Measurements from ENCODE around the gene CSMD2.

Gene CSMD2

DNA sequence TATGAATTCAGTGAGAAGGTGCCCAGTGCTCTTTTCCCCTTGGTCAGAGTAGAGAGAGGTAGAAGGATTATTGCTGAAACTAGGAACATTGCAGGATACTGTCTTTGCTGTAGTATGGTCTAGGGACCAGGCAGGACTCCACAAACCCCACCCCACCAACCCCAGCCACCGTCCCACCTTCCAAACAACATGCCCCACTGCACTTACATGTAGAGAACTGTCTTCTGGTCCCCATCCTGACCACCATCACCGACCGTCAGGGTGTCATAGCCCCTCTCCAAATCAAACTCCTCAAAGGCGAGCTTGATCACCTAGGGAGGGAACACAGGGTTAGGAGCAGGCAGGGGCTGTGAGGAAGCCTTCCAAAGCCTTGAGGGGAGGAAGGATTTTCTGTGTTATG is 372.8 kb downstream of the CSMD2 start:
- DNase-seq = no peak

DNA sequence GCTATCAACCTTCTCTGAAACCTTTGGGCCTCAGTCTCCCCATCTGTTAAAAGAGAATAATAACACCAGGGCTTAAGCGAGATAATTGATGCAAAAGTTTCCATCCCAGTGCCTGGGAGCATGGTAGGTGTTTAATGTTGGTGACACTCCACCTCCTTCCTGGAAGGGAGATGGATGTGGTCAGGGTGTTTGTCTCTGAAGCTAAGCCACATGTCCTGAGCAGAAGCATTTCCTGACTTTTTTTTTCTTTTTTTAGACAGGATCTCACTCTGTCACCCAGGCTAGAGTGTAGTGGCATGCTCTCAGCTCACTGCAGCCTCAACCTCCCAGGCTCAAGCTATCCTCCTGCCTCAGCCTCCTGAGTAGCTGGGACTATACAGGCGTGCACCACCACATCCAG is 373.8 kb downstream of the CSMD2 start:
- DNase-seq = peak; percentile 2

DNA sequence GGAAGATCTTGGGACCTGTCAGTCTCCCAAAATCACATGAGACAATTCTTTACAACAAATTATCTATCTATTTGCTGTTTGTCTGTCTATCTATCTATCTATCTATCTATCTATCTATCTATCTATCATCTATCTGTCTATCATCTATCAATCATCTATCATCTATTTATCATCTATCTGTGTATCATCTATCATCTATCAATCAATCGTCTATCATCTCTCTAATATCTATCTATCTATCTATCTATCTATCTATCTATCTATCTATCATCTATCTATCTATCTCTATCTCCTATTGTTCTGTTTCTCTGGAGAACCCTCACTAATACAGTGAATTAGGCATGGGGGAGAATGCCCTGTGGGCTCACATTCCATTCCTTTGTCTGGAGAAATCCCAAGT is 374.5 kb downstream of the CSMD2 start:
- no peak for DNase-seq

- DNase-seq = no peak
Measured at GRCh38 chr1:33784876-33785275, 380.2 kb downstream of the CSMD2 start.

- no peak for DNase-seq
Measured at GRCh38 chr1:33782776-33783175, 382.3 kb downstream of the CSMD2 start.

DNA sequence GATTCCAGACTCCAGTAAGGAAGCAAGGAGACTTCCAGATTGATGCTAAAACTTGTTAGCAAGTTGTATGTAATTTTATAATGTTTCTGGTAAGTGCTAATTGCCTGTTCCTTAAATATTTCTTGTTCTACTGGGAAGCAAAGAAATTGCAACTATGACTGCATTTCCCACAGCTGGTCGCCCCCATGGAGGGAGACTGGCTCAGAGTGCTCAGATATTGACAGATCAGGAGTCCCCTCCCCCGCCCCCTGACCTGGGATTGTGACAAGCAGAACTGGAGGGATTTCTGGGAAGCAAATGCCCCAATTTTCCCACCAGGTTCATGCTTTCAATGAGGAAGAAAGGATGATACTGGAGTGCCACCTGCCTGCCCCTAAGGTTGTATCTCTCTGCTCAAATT is 383.4 kb downstream of the CSMD2 start:
- DNase-seq = no peak

DNA sequence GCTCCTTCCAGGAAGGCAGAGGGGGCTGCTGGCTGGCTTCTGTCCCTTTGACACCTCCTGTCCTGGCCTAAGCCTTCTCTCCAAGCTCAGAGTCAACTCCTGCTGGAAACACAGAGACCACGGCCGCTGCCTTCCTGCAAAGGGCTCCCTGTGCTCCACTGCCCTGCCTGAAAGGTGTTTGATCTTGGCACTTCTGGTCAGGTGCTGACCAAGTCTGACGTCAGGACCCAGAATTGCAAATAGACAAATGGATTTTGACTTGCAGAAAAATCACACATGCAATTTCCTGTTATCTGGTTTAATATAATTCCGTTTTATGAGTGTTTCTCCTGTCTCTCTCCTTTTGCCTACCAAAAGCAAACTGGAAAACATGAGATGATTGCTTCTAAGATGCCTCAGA is 387.7 kb downstream of the CSMD2 start:
- DNase-seq = no peak

- no peak for DNase-seq
Measured at GRCh38 chr1:33768821-33769220, 396.2 kb downstream of the CSMD2 start.

DNA sequence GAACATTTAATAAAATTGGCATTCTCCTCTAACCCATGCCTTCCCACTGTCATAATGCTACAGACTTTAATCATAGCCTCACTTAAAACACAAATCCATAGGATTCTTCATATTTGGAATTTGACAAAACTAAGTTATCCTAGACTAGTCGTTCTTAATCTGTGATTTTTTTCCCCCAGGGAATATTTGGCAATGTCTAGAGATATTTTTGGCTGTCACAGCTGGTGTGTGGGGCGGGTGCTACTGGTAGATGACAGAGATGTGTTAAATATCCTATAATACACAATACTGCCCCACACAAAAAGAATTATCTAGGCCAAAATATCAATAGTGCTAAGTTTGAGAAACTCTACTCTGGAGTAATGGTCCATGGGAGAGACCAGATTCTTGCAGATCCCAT is 396.9 kb downstream of the CSMD2 start:
- DNase-seq = no peak

- no peak for DNase-seq
Measured at GRCh38 chr1:33764149-33764548, 400.9 kb downstream of the CSMD2 start.

DNA sequence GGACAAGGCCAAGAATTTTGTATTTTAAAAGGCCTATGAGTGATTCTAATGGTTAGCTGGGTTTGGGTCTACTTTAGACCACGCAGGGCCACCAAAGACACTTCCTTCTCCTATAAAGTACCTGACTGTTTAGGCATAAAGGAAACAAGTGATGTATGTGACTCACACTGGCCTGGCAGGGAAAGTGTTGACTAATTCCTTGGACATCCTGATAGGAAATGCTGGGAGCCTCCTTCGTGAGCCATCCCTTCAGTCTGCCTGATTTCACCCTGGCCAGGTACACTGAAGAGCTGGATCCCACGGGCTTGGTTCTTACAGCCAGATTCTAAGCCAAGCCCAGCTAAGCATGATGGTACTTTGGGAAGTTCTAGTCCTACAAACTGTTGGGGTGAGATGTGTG is 401.6 kb downstream of the CSMD2 start:
- DNase-seq = no peak

GRCh38 chr1:33762962-33763361 is 402.1 kb downstream of the CSMD2 start:
- no peak for DNase-seq

DNA sequence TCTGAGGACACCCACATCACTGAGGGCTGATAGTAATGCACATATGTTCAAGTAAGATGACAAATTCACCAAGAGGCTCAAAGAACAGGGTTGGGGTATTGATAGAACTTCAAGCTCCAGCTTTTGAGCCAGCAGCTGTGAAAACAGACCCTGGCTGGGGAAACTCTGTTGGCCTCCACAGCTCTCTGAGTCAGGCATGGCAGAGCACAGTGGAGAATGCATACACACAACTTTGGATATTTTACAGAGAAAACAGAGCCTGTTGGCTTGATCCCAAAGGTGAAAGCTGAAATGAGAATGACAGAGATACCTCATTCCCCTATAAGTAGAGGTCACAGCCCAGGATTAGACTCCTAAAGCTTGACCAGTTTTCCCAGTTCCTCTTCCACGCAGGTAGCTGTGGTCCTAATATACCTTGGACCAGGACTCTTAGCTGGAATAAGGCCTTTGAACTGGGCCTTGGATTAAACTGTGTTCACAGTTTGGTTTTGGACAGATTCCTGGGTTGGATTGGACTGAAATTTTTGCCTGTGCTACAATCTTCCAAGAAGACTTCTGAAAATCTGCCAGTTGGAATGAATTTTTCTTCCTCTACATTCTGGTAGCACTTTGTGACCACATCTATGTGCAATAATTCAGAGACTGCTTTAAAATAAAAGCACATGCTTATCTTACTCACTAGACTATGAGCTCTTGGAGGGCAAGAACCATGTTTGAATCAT is 402.8 kb downstream of the CSMD2 start:
- DNase-seq = no peak

- no peak for DNase-seq
Measured at GRCh38 chr1:33758698-33759097, 406.3 kb downstream of the CSMD2 start.

DNA sequence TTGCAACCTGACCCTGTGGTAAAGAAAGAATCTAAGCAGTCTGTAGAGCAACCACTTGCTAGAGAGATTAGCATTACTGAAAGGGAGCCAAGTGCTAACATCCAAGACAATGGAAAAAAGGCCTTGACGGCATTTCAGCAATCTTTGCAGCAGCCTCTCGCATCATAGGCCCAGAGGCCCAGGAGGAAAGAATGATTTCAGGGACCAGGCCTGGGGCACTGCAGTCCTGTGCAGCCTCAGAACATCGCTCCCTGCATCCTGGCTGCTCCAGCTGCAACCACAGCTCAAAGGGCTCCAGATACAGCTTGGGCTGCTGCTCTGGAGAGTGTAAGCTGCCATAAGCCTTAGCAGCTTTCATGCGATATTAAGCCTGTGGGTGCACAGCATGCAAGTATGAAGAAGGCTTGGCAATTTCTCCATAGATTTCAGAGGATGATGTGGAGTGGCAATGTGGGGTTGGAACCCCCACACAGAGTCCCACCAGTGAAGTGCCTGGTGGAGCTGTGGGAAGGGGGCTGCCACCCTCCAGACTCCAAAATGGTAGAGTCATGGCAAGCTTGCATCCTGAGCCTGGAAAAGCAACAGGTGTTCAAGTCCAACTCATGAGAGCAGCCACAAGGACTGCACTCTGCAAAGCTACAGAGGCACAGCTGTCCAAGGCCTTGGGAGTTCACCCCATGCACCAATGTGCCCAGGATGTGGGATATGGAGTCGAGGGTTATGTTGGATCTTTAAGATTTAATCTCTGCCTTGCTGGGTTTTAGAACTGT is 411.8 kb downstream of the CSMD2 start:
- DNase-seq = no peak

- DNase-seq = no peak
Measured at GRCh38 chr1:33745942-33746341, 419.1 kb downstream of the CSMD2 start.

- DNase-seq = no peak
Measured at GRCh38 chr1:33743221-33743998, 421.6 kb downstream of the CSMD2 start.

GRCh38 chr1:33742663-33743062 is 422.4 kb downstream of the CSMD2 start:
- DNase-seq = no peak

GRCh38 chr1:33741749-33742148 is 423.3 kb downstream of the CSMD2 start:
- no peak for DNase-seq

GRCh38 chr1:33740040-33740744 is 424.8 kb downstream of the CSMD2 start:
- no peak for DNase-seq

DNA sequence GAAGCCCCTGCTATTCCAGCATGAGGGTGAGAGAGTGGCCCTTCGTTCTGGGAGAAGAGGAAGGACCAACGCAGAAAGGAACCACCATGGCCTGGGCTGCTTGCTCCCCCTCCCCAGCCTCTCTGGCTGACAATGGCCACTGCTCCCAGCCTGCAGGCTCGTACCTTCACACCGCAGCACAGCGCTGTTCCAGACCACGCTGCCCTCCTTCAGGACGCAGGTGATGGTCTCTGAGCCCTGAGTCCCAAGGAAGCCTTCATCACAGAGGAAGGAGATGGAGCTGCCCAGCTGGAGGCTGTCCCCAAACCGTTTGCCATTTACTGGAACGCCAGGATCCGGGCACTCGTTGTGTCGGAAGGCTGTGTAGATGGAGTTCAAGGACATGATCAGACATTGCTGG is 426.1 kb downstream of the CSMD2 start:
- no peak for DNase-seq

DNA sequence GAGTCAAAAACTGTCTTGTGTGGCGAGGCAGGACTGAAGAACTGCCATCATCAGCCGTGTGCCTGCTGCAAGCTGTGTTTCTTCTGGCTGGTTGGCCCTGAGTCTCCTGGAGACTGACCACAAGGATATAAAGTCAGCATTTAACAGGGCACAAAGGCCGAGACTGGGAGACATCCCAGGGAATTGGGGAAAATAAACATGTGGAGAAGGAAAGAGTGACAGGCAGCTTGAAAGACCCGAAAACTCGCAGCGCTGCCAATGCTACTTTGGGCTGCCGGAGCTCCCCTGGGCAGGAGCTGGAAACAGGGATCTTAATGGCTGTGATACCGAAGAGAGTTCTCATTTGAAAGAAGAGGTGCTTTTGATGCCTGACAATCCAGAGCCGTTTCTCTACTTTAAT is 426.5 kb downstream of the CSMD2 start:
- DNase-seq = no peak

DNA sequence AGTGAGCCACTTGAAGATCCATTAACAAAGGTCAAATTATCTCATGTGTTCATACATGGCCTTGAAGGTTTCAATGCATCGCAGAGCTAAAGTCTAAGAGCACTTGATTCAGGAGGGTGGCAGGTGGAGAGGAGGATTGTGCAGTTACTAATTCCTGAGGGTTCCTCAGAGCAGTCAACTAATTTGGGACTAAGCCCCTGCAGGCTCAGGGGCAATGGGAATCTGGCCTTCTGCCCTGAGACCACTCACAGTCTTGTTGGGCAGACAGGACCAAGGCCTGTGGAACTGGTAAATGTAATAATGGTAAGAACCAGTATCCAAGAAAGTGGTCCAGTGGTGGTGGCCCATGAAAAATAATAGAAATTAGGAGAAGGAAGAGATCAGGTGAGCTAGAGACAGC is 428.5 kb downstream of the CSMD2 start:
- DNase-seq = no peak

All from activated CD4-positive, alpha-beta T cell treated with anti-CD3 and anti-CD28 coated beads, Interleukin-2, amount 50 U/mL, for 16 hours (primary cell).